Neural cell (in vitro differentiated cells): ENCODE data around the gene RPL18A. TPM values are rescaled to one million over a fixed set of nuclear protein-coding genes. Genes with fewer than 3 reads are reported as not detected.

Source experiments
- H2AFZ ChIP-seq: fragments of 200-600, 300-800 bp; sonication (generic), shearing (Covaris generic); 2 replicates; pipeline ENCODE4 v1.6.0; 2014; ENCODE audit warnings: low read depth, mild to moderate bottlenecking, antibody characterized with exemption, low read length, moderate library complexity
- H3F3A ChIP-seq: fragments of 200-600 bp; shearing (Covaris generic); 2 replicates; pipeline ENCODE4 v1.6.1; 2016; ENCODE audit warnings: mild to moderate bottlenecking, moderate library complexity, mixed read lengths, antibody characterized with exemption, low read length; ENCODE audit not compliant: insufficient read depth, poor library complexity, severe bottlenecking
- H3K27ac ChIP-seq: fragments of 200-600, 300-800 bp; sonication (generic), shearing (Covaris generic); 2 replicates; pipeline ENCODE4 v1.5.1; 2014; ENCODE audit warnings: mild to moderate bottlenecking, low read length, moderate library complexity
- H3K27me3 ChIP-seq: fragments of 300-800, 200-600 bp; sonication (generic), shearing (Covaris generic); 2 replicates; pipeline ENCODE4 v1.6.0; 2014; ENCODE audit warnings: mild to moderate bottlenecking, low read depth, low read length, moderate library complexity; ENCODE audit not compliant: insufficient read depth
- H3K36me3 ChIP-seq: fragments of 300-800, 200-600 bp; sonication (generic), shearing (Covaris generic); 2 replicates; pipeline ENCODE4 v1.5.1; 2014; ENCODE audit warnings: mild to moderate bottlenecking, antibody characterized with exemption, low read length, moderate library complexity; ENCODE audit not compliant: insufficient read depth
- H3K4me2 ChIP-seq: fragments of 300-800, 200-600 bp; sonication (generic), shearing (Covaris generic); 2 replicates; pipeline ENCODE4 v1.6.0; 2014; ENCODE audit warnings: mild to moderate bottlenecking, low read length
- H3K4me3 ChIP-seq: fragments of 300-800, 200-600 bp; sonication (generic), shearing (Covaris generic); 2 replicates; pipeline ENCODE4 v1.5.1; 2014; ENCODE audit warnings: mild to moderate bottlenecking, low read length, moderate library complexity
- H3K79me2 ChIP-seq: fragments of 200-600 bp; shearing (Covaris generic); replicated peaks from 2 replicates; pipeline ENCODE4 v1.6.0; 2014; ENCODE audit warnings: mild to moderate bottlenecking, low read length, moderate library complexity; ENCODE audit not compliant: insufficient read depth
- H3K9ac ChIP-seq: fragments of 300-800, 200-600 bp; sonication (generic), shearing (Covaris generic); 2 replicates; pipeline ENCODE4 v1.6.1; 2016; ENCODE audit warnings: mild to moderate bottlenecking, low read length, mixed read lengths
- H3K9me2 ChIP-seq: fragments of 200-600 bp; shearing (Covaris generic); 2 replicates; pipeline ENCODE4 v1.6.1; 2016; ENCODE audit warnings: mild to moderate bottlenecking, low read length, mixed read lengths; ENCODE audit not compliant: insufficient read depth
- H3K9me3 ChIP-seq: fragments of 200-600, 300-800 bp; sonication (generic), shearing (Covaris generic); 2 replicates; pipeline ENCODE4 v1.6.1; 2016; ENCODE audit warnings: mild to moderate bottlenecking, mixed run types, low read length, moderate library complexity, mixed read lengths
- H4K20me1 ChIP-seq: fragments of 200-600 bp; shearing (Covaris generic); 2 replicates; pipeline ENCODE4 v1.6.1; 2016; ENCODE audit warnings: mild to moderate bottlenecking, mixed run types; ENCODE audit not compliant: insufficient read depth
- EP300 ChIP-seq: fragments of 450-650 bp; conservative IDR thresholded peaks from 2 replicates; pipeline ENCODE4 v1.6.1; 2014; ENCODE audit warnings: antibody characterized with exemption, mild to moderate bottlenecking, moderate library complexity; ENCODE audit not compliant: poor library complexity, severe bottlenecking
- EZH2 ChIP-seq: fragments of 200-600, 300-800 bp; shearing (Covaris generic), sonication (generic); IDR thresholded peaks from 2 replicates; pipeline ENCODE4 v1.6.1; 2014; ENCODE audit warnings: antibody characterized with exemption, low read length, borderline replicate concordance, mild to moderate bottlenecking; ENCODE audit not compliant: insufficient read depth, poor library complexity, severe bottlenecking
- MXI1 ChIP-seq: fragments of 450-650 bp; conservative IDR thresholded peaks from 2 replicates; pipeline ENCODE4 v1.6.1; 2014; ENCODE audit warnings: antibody characterized with exemption, mild to moderate bottlenecking; ENCODE audit not compliant: poor library complexity, severe bottlenecking
- POLR2AphosphoS5 ChIP-seq: IDR thresholded peaks from 2 replicates; pipeline ENCODE4 v1.6.1; 2012
- RAD21 ChIP-seq: fragments of 450-650 bp; conservative IDR thresholded peaks from 2 replicates; pipeline ENCODE4 v1.6.1; 2014; ENCODE audit warnings: antibody characterized with exemption, mild to moderate bottlenecking, moderate library complexity
- SMC3 ChIP-seq: fragments of 450-650 bp; conservative IDR thresholded peaks from 2 replicates; pipeline ENCODE4 v1.6.1; 2014; ENCODE audit warnings: antibody characterized with exemption, mild to moderate bottlenecking, moderate library complexity; ENCODE audit not compliant: poor library complexity
- TAF1 ChIP-seq: IDR thresholded peaks from 2 replicates; pipeline ENCODE4 v1.6.1; 2012; ENCODE audit warnings: low read depth
- polyA plus RNA-seq: library from polyadenylated mRNA; depleted of rRNA; stranded (reverse); fragments of >200 nt; gene quantifications from 2 replicates; pipeline ENCODE4 v1.2.3, GENCODE V29; 2014
- TF ChIP-seq, protein P1 (sequence below): fragments of 450-650 bp; IDR thresholded peaks from 2 replicates; pipeline ENCODE4 v1.5.1; 2014; ENCODE audit warnings: antibody characterized with exemption, mild to moderate bottlenecking, moderate library complexity; ENCODE audit not compliant: poor library complexity, severe bottlenecking
- TF ChIP-seq, protein P2 (sequence below): IDR thresholded peaks from 2 replicates; pipeline ENCODE4 v1.6.1; 2012; ENCODE audit warnings: borderline replicate concordance

Gene RPL18A
- polyA plus RNA-seq, 1 donor from 2014 or later = 681 TPM

DNA sequence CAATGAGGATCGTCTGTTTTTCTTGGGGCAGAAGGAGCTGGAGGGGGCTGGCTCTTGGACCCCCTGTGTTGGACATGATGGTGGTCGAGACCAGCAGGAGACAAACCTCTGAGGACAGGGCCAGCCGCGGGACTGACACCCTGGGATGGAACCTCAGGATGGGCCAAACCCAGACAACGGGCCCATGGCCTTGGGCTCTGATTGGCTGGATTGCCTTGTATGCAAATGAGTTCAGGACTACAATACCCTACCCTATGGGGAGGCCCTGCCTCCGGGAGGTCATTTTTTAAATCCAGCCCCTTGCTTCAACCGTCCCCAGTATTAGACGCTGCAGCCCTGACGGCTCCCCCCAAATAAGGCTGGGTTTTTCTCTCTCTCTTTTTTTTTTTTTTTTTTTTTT is 34.1 kb downstream of the RPL18A start:
- Histone ChIP-seq H3K27me3 (peaks cover 13% of the 10 kb centered on the region), H3K36me3 (no peaks in the 10 kb centered on the region), H3F3A (no peaks in the 10 kb centered on the region), H3K79me2 (no peaks in the 10 kb centered on the region), H2AFZ (no peak overlapping the region), H3K4me2 (no peak overlapping the region), H3K27ac (no peak overlapping the region), H3K9ac (no peak overlapping the region), H3K4me3 (no peak overlapping the region), H3K9me2 (no peaks in the 10 kb centered on the region), H3K9me3 (no peaks in the 10 kb centered on the region), H4K20me1 (no peaks in the 10 kb centered on the region)
- TF ChIP-seq EP300 = no peak
- TF ChIP-seq TAF1 = no peak
- TF ChIP-seq, protein P1, sequence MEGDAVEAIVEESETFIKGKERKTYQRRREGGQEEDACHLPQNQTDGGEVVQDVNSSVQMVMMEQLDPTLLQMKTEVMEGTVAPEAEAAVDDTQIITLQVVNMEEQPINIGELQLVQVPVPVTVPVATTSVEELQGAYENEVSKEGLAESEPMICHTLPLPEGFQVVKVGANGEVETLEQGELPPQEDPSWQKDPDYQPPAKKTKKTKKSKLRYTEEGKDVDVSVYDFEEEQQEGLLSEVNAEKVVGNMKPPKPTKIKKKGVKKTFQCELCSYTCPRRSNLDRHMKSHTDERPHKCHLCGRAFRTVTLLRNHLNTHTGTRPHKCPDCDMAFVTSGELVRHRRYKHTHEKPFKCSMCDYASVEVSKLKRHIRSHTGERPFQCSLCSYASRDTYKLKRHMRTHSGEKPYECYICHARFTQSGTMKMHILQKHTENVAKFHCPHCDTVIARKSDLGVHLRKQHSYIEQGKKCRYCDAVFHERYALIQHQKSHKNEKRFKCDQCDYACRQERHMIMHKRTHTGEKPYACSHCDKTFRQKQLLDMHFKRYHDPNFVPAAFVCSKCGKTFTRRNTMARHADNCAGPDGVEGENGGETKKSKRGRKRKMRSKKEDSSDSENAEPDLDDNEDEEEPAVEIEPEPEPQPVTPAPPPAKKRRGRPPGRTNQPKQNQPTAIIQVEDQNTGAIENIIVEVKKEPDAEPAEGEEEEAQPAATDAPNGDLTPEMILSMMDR = no peak
- no peak for TF ChIP-seq MXI1
- TF ChIP-seq EZH2 = no peak
- TF ChIP-seq POLR2AphosphoS5 = no peak
- TF ChIP-seq, protein P2, sequence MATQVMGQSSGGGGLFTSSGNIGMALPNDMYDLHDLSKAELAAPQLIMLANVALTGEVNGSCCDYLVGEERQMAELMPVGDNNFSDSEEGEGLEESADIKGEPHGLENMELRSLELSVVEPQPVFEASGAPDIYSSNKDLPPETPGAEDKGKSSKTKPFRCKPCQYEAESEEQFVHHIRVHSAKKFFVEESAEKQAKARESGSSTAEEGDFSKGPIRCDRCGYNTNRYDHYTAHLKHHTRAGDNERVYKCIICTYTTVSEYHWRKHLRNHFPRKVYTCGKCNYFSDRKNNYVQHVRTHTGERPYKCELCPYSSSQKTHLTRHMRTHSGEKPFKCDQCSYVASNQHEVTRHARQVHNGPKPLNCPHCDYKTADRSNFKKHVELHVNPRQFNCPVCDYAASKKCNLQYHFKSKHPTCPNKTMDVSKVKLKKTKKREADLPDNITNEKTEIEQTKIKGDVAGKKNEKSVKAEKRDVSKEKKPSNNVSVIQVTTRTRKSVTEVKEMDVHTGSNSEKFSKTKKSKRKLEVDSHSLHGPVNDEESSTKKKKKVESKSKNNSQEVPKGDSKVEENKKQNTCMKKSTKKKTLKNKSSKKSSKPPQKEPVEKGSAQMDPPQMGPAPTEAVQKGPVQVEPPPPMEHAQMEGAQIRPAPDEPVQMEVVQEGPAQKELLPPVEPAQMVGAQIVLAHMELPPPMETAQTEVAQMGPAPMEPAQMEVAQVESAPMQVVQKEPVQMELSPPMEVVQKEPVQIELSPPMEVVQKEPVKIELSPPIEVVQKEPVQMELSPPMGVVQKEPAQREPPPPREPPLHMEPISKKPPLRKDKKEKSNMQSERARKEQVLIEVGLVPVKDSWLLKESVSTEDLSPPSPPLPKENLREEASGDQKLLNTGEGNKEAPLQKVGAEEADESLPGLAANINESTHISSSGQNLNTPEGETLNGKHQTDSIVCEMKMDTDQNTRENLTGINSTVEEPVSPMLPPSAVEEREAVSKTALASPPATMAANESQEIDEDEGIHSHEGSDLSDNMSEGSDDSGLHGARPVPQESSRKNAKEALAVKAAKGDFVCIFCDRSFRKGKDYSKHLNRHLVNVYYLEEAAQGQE = no peak
- no peak for TF ChIP-seq SMC3
- TF ChIP-seq RAD21 = no peak

DNA sequence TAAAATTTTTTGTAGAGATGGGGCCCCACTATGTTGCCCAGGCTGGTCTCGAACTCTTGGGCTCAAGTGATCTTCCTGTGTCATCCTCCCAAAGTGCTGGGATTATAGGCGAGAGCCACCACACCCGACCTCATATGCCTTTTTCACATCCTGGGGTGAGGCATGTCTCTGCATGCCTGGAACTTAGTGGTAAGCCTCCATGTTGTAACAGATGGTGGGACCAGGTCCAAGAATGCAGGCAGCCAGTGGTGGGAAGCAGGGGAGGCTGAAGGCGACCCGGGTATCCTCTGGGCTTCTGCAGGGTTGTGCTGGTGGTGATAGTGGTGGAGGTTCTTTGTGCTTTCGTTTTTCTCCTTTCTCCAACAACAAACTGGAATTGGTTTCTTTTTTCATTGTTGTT is 43.0 kb downstream of the RPL18A start:
- TF ChIP-seq TAF1 = no peak
- TF ChIP-seq MXI1 = no peak
- TF ChIP-seq EP300 = no peak
- TF ChIP-seq, protein P2 = no peak
- TF ChIP-seq, protein P1 = no peak
- no peak for TF ChIP-seq POLR2AphosphoS5
- H3K4me3 ChIP-seq = no peak overlapping the region
- H3K36me3 ChIP-seq = no peaks in the 10 kb centered on the region
- H3K9ac ChIP-seq = no peak overlapping the region
- no peak overlapping the region for H3K27ac ChIP-seq
- no peak overlapping the region for H3K4me2 ChIP-seq
- H3F3A ChIP-seq = no peaks in the 10 kb centered on the region
- no peaks in the 10 kb centered on the region for H3K27me3 ChIP-seq
- no peaks in the 10 kb centered on the region for H3K79me2 ChIP-seq
- no peak overlapping the region for H2AFZ ChIP-seq
- no peaks in the 10 kb centered on the region for H3K9me2 ChIP-seq
- no peaks in the 10 kb centered on the region for H4K20me1 ChIP-seq
- H3K9me3 ChIP-seq = no peaks in the 10 kb centered on the region
